T-cell (primary cell): ENCODE data around the gene ZNF778. TPM values are rescaled to one million over a fixed set of nuclear protein-coding genes. Genes with fewer than 3 reads are reported as not detected.

Source experiments
- ATAC-seq, 4 experiments: fragments of 200-7000 bp in 3 of 4; fragments of 150-1000 bp in 1 of 4; cut with Tn5 transposase; replicated peaks in 1 of 4; 1 replicate in 3 of 4; 2 replicates in 1 of 4; pipeline ENCODE4 v1.10.0; 2021; ENCODE audit warnings: moderate library complexity in 3 of 4, mild to moderate bottlenecking in 2 of 4, moderate number of reproducible peaks in 1 of 4
- CTCF ChIA-PET, 2 donors: fragments of 300-600 bp; sonication (Branson Sonifier 250); formaldehyde crosslinking; loops; one replicate each; lab custom pipeline; 2022; ENCODE audit warnings: antibody characterized with exemption in 2 of 2; lab: Charles Lee
- POLR2A ChIA-PET, 2 donors: fragments of 300-600 bp; sonication (Branson Sonifier 250); formaldehyde crosslinking; loops; one replicate each; lab custom pipeline; 2022; ENCODE audit warnings: antibody characterized with exemption in 2 of 2; lab: Charles Lee
- DNase-seq, 35 experiments: peaks; one replicate each; pipeline versions ENCODE4 v3.0.0 to v3.0.0-alpha.2; 2013 to 2023
- H3K27ac ChIP-seq: one replicate; pipeline ENCODE4 v1.5.1; 2013; ENCODE audit warnings: low read length
- H3K27me3 ChIP-seq, 2 experiments: replicated peaks in 1 of 2; 1 replicate in 1 of 2; 2 replicates in 1 of 2; pipeline versions ENCODE4 v1.6.1 to v1.7.0; 2013; ENCODE audit warnings: low read length in 1 of 2, mixed read lengths in 1 of 2; ENCODE audit not compliant: control insufficient read depth in 2 of 2, insufficient read depth in 2 of 2; ENCODE audit errors: extremely low read depth in 1 of 2
- H3K36me3 ChIP-seq, 2 donors: 1 replicate in 1 of 2; 2 replicates in 1 of 2; pipeline versions ENCODE4 v1.6.1 to v1.7.0; 2013; ENCODE audit warnings: low read length in 1 of 2; ENCODE audit not compliant: control insufficient read depth in 2 of 2, insufficient read depth in 1 of 2; ENCODE audit errors: extremely low read depth in 1 of 2
- H3K4me1 ChIP-seq, 2 experiments: 1 replicate in 1 of 2; 2 replicates in 1 of 2; pipeline versions ENCODE4 v1.6.1 to v1.7.0; 2013; ENCODE audit warnings: low read length in 2 of 2, mixed read lengths in 1 of 2; ENCODE audit not compliant: insufficient read depth in 2 of 2, control insufficient read depth in 1 of 2; ENCODE audit errors: extremely low read depth in 1 of 2
- H3K4me3 ChIP-seq, 2 donors: 1 replicate in 1 of 2; 2 replicates in 1 of 2; pipeline versions ENCODE4 v1.5.1 to v1.7.0; 2013; ENCODE audit warnings: mild to moderate bottlenecking in 2 of 2, low read length in 1 of 2, moderate library complexity in 1 of 2; ENCODE audit not compliant: control insufficient read depth in 1 of 2; ENCODE audit errors: extremely low read depth in 1 of 2
- H3K9me3 ChIP-seq: 2 replicates; pipeline ENCODE4 v1.7.0; 2013
- H3K27ac Mint-ChIP-seq, 2 donors: one replicate each; pipeline ENCODE4 v1.8.0; 2020 to 2021; ENCODE audit warnings: mild to moderate bottlenecking in 2 of 2, mixed read lengths in 2 of 2
- H3K27me3 Mint-ChIP-seq, 2 donors: one replicate each; pipeline ENCODE4 v1.8.0; 2021 to 2022; ENCODE audit warnings: mixed read lengths in 2 of 2
- H3K36me3 Mint-ChIP-seq: one replicate; pipeline ENCODE4 v1.8.0; 2021; ENCODE audit warnings: mixed read lengths
- H3K4me1 Mint-ChIP-seq, 3 donors: one replicate each; pipeline ENCODE4 v1.8.0; 2020 to 2022; ENCODE audit warnings: mixed read lengths in 3 of 3, mild to moderate bottlenecking in 1 of 3
- H3K4me3 Mint-ChIP-seq, 3 donors: one replicate each; pipeline ENCODE4 v1.8.0; 2020 to 2022; ENCODE audit warnings: mild to moderate bottlenecking in 3 of 3, mixed read lengths in 3 of 3, moderate library complexity in 3 of 3
- H3K9me3 Mint-ChIP-seq, 3 donors: one replicate each; pipeline ENCODE4 v1.8.0; 2020 to 2022; ENCODE audit warnings: mixed read lengths in 3 of 3
- WGBS: methylation state at CpG from one replicate; pipeline ENCODE4 v1.1.5; 2013; ENCODE audit warnings: missing lambda C conversion rate; ENCODE audit not compliant: insufficient coverage; 5-methylcytosine and 5-hydroxymethylcytosine counted together
- total RNA-seq, 35 experiments: library from RNA in 6 of 35; stranded (reverse) in 6 of 35; fragments of 120-200 nt in 1 of 35; gene quantifications; one replicate each; pipeline versions ENCODE4 v1.2.1 to v1.2.4 and lab custom pipeline; 2013 to 2026

Gene ZNF778
- total RNA-seq, 5 donors from 2014 or later (not counting 1 experiment from before 2014, with no cell fraction given): 6.0 to 16.3 (median 13.6) TPM

DNA sequence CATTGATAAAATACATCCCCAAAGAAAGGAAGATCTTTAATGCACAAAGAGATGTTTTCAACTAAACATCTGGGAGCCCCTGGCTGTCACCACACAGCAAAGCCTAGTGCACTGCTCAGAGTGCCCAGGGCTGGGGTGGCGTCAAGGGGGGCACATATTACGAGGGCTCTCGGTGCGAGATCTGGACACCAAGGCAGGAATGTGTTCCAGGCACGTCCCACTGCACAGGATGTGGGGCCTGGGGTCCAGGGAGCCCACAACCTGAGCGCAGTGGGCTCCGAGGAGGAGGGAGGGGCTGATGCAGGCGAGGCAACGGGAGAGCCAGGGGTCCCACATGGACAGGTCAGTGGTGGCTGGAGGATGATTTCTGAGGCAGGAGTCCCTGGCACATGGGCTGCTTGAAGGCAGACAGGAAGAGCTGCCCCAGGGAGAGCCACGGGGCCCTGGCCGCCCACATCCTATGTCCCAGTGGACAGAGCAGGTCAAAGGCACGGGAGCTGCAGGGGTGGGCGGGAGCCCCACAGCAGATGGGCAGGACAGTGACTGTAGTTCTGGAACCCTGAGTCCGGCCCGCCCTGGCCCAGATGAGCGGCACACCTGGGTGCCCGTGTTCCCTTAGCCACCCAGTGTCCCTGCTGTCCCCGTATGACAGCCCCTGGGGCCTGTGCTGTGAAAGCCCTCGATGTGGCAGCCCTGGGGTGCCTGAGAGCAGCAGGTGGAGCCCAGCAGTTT lies 56.4 kb downstream of the ZNF778 start:
- CTCF ChIA-PET: no interaction called here
- POLR2A ChIA-PET: no interaction called here
- H3K9me3 Mint-ChIP-seq: no peaks in the 10 kb centered on the region
- no peak overlapping the region for H3K4me3 ChIP-seq
- no peaks in the 10 kb centered on the region for H3K27me3 Mint-ChIP-seq
- H3K27ac Mint-ChIP-seq: no peak overlapping the region
- peaks cover 37 to 89% of the 10 kb centered on the region in 2 donors for H3K36me3 ChIP-seq
- H3K27me3 ChIP-seq: no peaks in the 10 kb centered on the region
- WGBS: 97% methylated on average over 19 of the region's 19 CpGs
- H3K27ac ChIP-seq: no peak overlapping the region
- peaks cover 0 to 7% (median 2%) of the 10 kb centered on the region in 3 donors for H3K4me1 Mint-ChIP-seq
- ATAC-seq (no peak), DNase-seq (no peak)
- H3K9me3 ChIP-seq: no peaks in the 10 kb centered on the region
- peaks cover 50% of the 10 kb centered on the region for H3K36me3 Mint-ChIP-seq
- H3K4me1 ChIP-seq: no peaks in the 10 kb centered on the region
- no peak overlapping the region for H3K4me3 Mint-ChIP-seq

GRCh38 chr16:89274561-89275283 lies 57.2 kb downstream of the ZNF778 start:
- Mint-ChIP-seq H3K27ac (no peak overlapping the region), H3K27me3 (no peaks in the 10 kb centered on the region), H3K9me3 (no peaks in the 10 kb centered on the region), H3K36me3 (peaks cover 44% of the 10 kb centered on the region), H3K4me1 (peaks cover 0 to 7% (median 2%) of the 10 kb centered on the region in 3 donors), H3K4me3 (no peak overlapping the region)
- Histone ChIP-seq H3K27me3 (no peaks in the 10 kb centered on the region), H3K36me3 (peaks cover 33 to 81% of the 10 kb centered on the region in 2 donors), H3K4me3 (no peak overlapping the region), H3K9me3 (no peaks in the 10 kb centered on the region), H3K27ac (no peak overlapping the region), H3K4me1 (no peaks in the 10 kb centered on the region)
- WGBS: 96% methylated on average over 13 of the region's 30 CpGs
- POLR2A ChIA-PET: interaction anchor here in 1 of 2 donors (0.6 kb wide), 1 partner anchor 15 kb away, joined by 3 read pairs; no protein-coding TSS in a partner anchor
- ATAC-seq (no peak), DNase-seq (no peak)
- CTCF ChIA-PET: no interaction called here

DNA sequence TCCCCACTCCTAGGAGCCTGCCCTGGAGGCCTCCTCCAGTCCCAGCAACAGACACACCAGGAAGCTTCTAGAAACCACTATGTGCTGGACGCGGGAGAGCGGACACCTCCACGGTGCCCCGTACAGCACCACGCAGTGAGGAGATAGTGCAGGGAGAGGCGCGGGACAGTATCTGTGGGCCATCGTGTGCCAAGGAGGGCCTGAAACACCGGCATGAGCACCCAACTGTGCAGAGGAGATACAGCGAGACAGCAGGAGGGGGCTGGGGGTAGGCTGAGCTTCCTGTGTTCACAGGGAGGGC lies 57.7 kb downstream of the ZNF778 start:
- 100% methylated on average over 7 of the region's 11 CpGs for WGBS
- H3K4me1 Mint-ChIP-seq: peaks cover 0 to 7% (median 2%) of the 10 kb centered on the region in 3 donors
- H3K27me3 Mint-ChIP-seq: no peaks in the 10 kb centered on the region
- ChIA-PET CTCF (no interaction called here), POLR2A (no interaction called here)
- no peak for DNase-seq
- H3K4me3 Mint-ChIP-seq: no peak overlapping the region
- peaks cover 41% of the 10 kb centered on the region for H3K36me3 Mint-ChIP-seq
- Histone ChIP-seq H3K27me3 (no peaks in the 10 kb centered on the region), H3K4me1 (no peaks in the 10 kb centered on the region), H3K27ac (no peak overlapping the region), H3K4me3 (no peak overlapping the region), H3K9me3 (no peaks in the 10 kb centered on the region), H3K36me3 (peaks cover 34 to 78% of the 10 kb centered on the region in 2 donors)
- H3K27ac Mint-ChIP-seq: no peak overlapping the region
- no peak for ATAC-seq
- H3K9me3 Mint-ChIP-seq: no peaks in the 10 kb centered on the region

GRCh38 chr16:89275837-89276720 lies 58.6 kb downstream of the ZNF778 start:
- Mint-ChIP-seq H3K27me3 (no peaks in the 10 kb centered on the region), H3K4me3 (no peak overlapping the region), H3K36me3 (peaks cover 39% of the 10 kb centered on the region), H3K9me3 (no peaks in the 10 kb centered on the region), H3K4me1 (peaks cover 0 to 7% (median 2%) of the 10 kb centered on the region in 3 donors), H3K27ac (no peak overlapping the region)
- POLR2A ChIA-PET: no interaction called here
- 95% methylated on average over 38 of the region's 39 CpGs for WGBS
- H3K36me3 ChIP-seq: peaks cover 35 to 75% of the 10 kb centered on the region in 2 donors
- no peaks in the 10 kb centered on the region for H3K27me3 ChIP-seq
- ATAC-seq: no peak
- CTCF ChIA-PET: interaction anchor here in 1 of 2 donors (0.7 kb wide), 1 partner anchor 55 kb away, joined by 4 read pairs; no protein-coding TSS in a partner anchor
- H3K9me3 ChIP-seq: no peaks in the 10 kb centered on the region
- H3K4me1 ChIP-seq: no peaks in the 10 kb centered on the region
- H3K27ac ChIP-seq: no peak overlapping the region
- no peak for DNase-seq
- H3K4me3 ChIP-seq: no peak overlapping the region

DNA sequence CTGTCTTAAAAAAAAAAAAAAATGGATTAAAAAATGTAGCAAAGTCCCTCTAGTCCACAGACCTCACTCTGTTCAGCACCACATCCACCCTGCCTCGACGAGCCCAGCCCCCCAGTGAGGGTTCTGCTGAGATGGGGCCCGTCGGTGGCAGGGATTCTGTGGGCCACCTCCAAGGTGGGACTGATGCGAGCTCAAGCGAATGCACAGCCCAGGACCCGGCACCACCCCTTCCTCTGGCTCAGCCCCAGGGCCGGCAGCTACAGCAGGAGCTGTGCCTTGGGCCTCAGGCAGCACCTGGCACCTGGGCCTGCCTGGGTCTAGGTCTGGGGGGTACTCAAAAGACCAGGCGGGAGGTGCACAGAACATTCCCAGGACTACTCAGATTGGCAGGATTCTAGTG lies 59.5 kb downstream of the ZNF778 start:
- no peaks in the 10 kb centered on the region for H3K4me1 ChIP-seq
- H3K36me3 ChIP-seq: peaks cover 36 to 77% of the 10 kb centered on the region in 2 donors
- H3K27ac ChIP-seq: no peak overlapping the region
- POLR2A ChIA-PET: no interaction called here
- no peak for DNase-seq
- no peak overlapping the region for H3K4me3 ChIP-seq
- H3K9me3 ChIP-seq: no peaks in the 10 kb centered on the region
- Mint-ChIP-seq H3K4me3 (no peak overlapping the region), H3K27me3 (no peaks in the 10 kb centered on the region), H3K27ac (no peak overlapping the region), H3K36me3 (peaks cover 30% of the 10 kb centered on the region), H3K4me1 (peaks cover 0 to 7% (median 2%) of the 10 kb centered on the region in 3 donors), H3K9me3 (no peaks in the 10 kb centered on the region)
- 87% methylated on average over 7 of the region's 9 CpGs for WGBS
- H3K27me3 ChIP-seq: no peaks in the 10 kb centered on the region
- CTCF ChIA-PET: interaction anchor here in 1 of 2 donors (0.7 kb wide), 1 partner anchor 56 kb away, joined by 4 read pairs; no protein-coding TSS in a partner anchor
- no peak for ATAC-seq
